H1 (cell line): Measurements from ENCODE around the gene CPEB1.
"Not testable (repeated sequence)": the region's sequence is repeated elsewhere in the genome, so short reads cannot be mapped to it uniquely, and the experiment has no call there.

Experiments
- BACH1 ChIP-seq: IDR thresholded peaks from 2 replicates; pipeline ENCODE4 v1.6.1; 2012; ENCODE audit warnings: low read length, improper control_type of control experiment
- BCL11A ChIP-seq, 2 experiments: IDR thresholded peaks; one replicate each; pipeline ENCODE4 v1.6.1; 2011; ENCODE audit warnings: low read depth in 2 of 2, low read length in 2 of 2, mild to moderate bottlenecking in 2 of 2
- CBX8 ChIP-seq: fragments of 300-800, 300-1000 bp; sonication (generic); IDR thresholded peaks from 2 replicates; pipeline ENCODE4 v1.7.1; 2016; ENCODE audit warnings: low read depth, low read length, borderline replicate concordance
- CTCF ChIP-seq, 3 experiments: IDR thresholded peaks; 1 replicate in 2 of 3; 2 replicates in 1 of 3; pipeline versions ENCODE4 v1.5.1 to v1.6.1; 2011; ENCODE audit warnings: low read length in 3 of 3, mild to moderate bottlenecking in 3 of 3, inconsistent platforms in 2 of 3, low read depth in 1 of 3, moderate library complexity in 1 of 3; ENCODE audit not compliant: insufficient read depth in 1 of 3; ENCODE audit errors: control extremely low read depth in 1 of 3
- POLR2A ChIP-seq, 2 experiments: IDR thresholded peaks; 1 replicate in 1 of 2; 2 replicates in 1 of 2; pipeline ENCODE4 v1.6.1; 2011; ENCODE audit warnings: low read depth in 2 of 2, low read length in 2 of 2, mild to moderate bottlenecking in 2 of 2; ENCODE audit errors: control extremely low read depth in 1 of 2

GRCh38 chr15:82644967-82645852 lies 2.0 kb downstream of the CPEB1 start:
- not testable (repeated sequence) for TF ChIP-seq CTCF (IDR thresholded peaks at IDR 0.05; ENCODE audit: control extremely low read depth in 1 of 3, insufficient read depth in 1 of 3, low read depth in 1 of 3, low read length in 3 of 3); POLR2A (IDR thresholded peaks at IDR 0.05; ENCODE audit: control extremely low read depth in 1 of 2, low read depth in 2 of 2, low read length in 2 of 2); BCL11A (IDR thresholded peaks at IDR 0.05; ENCODE audit: low read depth in 2 of 2, low read length in 2 of 2); CBX8; BACH1
